ENCODE data around the gene ERC2.

Gene ERC2

DNA sequence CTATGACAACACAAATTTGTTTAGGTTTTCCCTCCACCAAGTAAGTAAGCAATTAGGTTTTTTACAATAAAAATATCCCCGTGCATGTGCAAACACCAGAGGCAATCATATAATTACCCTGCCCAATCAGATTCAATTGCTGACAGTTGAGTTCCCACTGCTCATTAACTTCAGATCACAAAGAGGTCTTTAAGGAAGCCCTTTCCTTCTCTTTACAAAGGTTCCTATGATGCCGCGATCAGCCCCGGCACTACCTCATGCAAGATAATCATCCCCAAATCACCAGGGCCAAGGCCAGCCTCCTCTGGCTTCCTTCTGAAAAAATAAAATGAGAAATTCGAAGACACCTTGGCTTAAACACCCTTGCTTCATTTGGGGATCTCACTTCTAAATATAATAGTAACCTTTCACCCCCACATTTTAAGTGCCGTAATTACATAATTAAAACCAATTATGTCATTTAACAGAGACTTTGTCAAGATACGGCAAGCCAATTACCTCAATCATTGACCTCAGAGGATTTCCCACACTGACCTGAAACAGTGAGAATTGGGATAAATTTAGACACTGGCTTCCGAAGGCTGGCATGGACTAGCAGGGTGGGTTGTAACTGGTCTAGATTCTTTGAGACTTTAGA is 859.8 kb downstream of the ERC2 start:
- DNase-seq (ENCODE audit: low read depth in 2 of 3, low spot score in 2 of 3) = no peak

DNA sequence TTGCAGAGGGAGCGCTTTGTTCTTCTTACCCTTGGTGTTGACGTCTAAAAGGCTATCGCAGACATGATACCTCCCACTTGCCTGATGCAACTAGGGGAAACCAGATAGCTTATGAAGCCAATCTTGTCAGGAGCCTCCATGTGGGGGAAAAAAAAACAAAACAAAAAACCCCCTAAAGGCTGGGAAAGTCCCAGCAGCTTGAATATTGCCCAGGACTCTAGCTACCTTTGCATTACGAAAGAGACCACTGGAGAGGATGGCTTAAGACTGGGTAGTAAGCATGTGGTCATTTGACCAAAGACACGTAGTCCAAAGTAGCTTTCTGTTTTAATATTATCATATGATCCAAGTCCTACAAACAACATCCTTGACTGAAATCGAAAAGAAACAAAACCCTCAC is 860.4 kb downstream of the ERC2 start:
- no peak for DNase-seq (ENCODE audit: low read depth in 2 of 3, low spot score in 2 of 3)

GRCh38 chr3:55607175-55607574 is 861.1 kb downstream of the ERC2 start:
- DNase-seq (ENCODE audit: low read depth in 2 of 3, low spot score in 2 of 3) = no peak

- DNase-seq (ENCODE audit: low read depth in 2 of 3, low spot score in 2 of 3) = no peak
Measured at GRCh38 chr3:55605443-55606236, 862.6 kb downstream of the ERC2 start.

DNA sequence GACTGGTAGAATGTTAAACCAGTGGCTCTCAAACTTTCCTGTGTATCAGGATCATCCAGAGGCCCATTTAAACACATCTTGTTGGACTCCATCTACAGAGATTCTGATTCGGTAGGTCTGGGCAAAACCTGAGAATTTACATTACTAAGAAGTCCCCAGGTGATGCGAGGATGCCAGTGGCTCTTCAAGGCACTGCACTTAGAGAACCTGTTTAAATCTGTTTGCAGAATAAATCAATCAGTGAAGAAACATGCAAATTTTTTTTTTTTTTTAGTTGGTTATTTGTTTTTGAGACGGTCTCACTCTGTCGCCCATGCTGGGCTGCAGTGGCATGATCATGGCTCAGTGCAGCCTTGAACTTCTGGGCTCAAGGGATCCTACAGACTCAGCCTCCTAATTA is 863.4 kb downstream of the ERC2 start:
- no peak for DNase-seq (ENCODE audit: low read depth in 2 of 3, low spot score in 2 of 3)

DNA sequence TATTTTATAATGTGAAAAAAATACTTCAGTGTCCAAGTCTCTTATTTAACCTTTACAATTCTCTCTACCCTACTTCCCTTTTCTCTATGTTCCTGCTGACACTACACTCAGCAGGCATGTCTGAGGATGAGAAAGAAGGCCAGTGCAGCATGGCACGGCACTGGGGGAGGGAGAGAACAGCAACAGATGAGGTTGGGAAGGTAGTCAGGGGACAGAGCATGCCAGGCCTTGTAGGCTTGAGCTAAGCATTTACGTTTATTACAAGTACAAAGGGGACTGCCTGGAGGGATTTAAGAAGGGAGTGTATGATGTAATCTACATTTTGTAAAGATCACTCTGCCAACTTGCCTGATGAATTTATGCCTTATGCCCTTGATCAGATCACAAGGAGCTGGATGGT is 863.9 kb downstream of the ERC2 start:
- DNase-seq (ENCODE audit: low read depth in 2 of 3, low spot score in 2 of 3) = no peak

- no peak for DNase-seq (ENCODE audit: low read depth in 2 of 3, low spot score in 2 of 3)
Measured at GRCh38 chr3:55601366-55602080, 866.7 kb downstream of the ERC2 start.

DNA sequence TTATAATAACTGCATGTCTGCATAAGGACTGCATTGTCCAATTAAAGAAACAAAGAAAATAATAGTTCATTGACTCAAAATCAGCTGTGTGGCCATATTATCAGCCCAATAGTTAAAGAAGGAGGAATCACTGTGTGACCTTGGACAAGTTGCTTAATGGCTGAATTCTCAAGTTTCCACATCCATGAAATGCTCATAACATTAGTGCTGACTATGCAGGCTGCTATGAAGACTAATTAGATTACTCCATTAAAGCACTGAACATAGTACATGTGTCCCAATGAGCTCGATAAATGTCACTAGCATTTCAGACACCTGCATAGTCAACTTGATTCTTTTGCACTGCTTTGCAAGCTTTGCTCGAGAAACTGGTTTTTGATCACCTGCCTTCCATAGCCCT is 870.0 kb downstream of the ERC2 start:
- no peak for DNase-seq (ENCODE audit: low read depth in 2 of 3, low spot score in 2 of 3)

GRCh38 chr3:55597641-55598040 is 870.6 kb downstream of the ERC2 start:
- no peak for DNase-seq (ENCODE audit: low read depth in 2 of 3, low spot score in 2 of 3)

GRCh38 chr3:55596212-55596611 is 872.1 kb downstream of the ERC2 start:
- no peak for DNase-seq (ENCODE audit: low read depth in 2 of 3, low spot score in 2 of 3)

DNA sequence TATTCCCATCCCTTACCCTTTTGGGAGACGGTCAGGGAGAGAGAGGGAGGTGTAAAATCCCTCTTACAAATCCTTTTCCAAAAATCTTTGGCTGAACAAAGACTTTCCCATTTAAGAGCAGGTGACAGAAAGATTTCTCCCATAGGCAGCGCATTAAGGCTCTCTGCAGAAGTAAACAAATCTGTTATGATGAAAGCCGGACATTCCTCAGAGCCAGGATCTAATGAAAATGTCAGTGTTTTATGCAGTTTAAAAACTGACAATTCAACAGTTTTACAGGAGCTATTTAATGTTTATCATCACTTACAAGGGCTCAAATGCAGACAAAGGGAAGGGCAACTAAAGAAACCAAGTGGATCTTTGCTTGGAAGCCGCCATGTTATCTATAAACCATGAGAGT is 872.8 kb downstream of the ERC2 start:
- no peak for DNase-seq (ENCODE audit: low read depth in 2 of 3, low spot score in 2 of 3)

- DNase-seq (ENCODE audit: low read depth in 2 of 3, low spot score in 2 of 3) = no peak
Measured at GRCh38 chr3:55592572-55592971, 875.7 kb downstream of the ERC2 start.

GRCh38 chr3:55591888-55592287 is 876.4 kb downstream of the ERC2 start:
- no peak for DNase-seq (ENCODE audit: low read depth in 2 of 3, low spot score in 2 of 3)

GRCh38 chr3:55588146-55588765 is 880.0 kb downstream of the ERC2 start:
- no peak for DNase-seq (ENCODE audit: low read depth in 2 of 3, low spot score in 2 of 3)

GRCh38 chr3:55585856-55586255 is 882.4 kb downstream of the ERC2 start:
- DNase-seq (ENCODE audit: low read depth in 2 of 3, low spot score in 2 of 3) = no peak

DNA sequence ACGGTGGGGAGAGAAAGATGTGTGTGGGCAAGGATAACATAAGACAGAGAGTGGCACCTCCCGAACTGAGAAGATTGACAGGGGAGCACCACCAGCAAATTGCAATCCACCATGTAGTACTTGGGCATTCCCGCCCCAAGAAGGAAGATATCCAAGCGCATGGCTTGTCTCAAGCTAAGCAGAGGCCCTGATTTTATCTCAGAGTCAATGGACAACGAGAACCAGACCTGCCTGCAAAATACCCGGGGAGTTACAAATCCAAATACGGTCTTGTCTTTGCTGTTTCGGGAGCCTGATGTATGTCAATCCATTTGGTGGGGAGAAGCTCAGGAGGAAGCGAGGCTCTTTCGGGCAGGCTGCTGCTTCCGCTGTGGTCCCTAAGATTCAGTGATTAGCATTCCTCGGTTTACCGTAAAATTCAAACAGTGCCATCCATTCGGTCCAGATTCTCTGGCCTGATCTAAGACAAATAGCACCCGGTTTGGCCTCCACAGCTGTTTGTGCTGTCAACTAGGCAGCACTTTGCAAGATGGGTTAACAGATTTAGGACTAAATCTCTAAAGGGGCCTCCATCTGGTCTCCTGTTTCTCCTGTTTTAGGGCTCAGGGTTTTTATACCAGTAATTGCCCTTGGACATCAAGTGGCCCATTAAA is 883.4 kb downstream of the ERC2 start:
- no peak for DNase-seq (ENCODE audit: low read depth in 2 of 3, low spot score in 2 of 3)

DNA sequence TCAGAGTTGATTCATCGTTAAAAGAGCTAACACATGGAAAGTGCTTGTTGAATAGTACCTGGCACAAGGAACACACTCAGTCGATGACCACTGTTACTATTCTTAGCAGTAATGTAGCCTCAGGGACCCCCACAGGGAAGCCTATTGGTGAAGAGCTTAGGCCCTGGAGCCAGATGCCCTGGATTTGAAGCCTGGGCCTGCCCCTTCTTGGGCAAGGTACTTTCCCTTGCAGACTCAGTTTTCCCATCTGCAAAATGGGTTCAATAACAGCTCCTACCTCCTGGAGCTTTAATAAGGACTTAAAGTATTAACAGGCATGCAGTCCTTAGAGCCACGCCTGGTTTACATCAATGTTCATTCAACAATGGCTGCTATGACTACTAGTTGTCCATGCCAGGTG is 884.2 kb downstream of the ERC2 start:
- DNase-seq (ENCODE audit: low read depth in 2 of 3, low spot score in 2 of 3) = no peak

- DNase-seq (ENCODE audit: low read depth in 2 of 3, low spot score in 2 of 3) = no peak
Measured at GRCh38 chr3:55583475-55583874, 884.8 kb downstream of the ERC2 start.

DNA sequence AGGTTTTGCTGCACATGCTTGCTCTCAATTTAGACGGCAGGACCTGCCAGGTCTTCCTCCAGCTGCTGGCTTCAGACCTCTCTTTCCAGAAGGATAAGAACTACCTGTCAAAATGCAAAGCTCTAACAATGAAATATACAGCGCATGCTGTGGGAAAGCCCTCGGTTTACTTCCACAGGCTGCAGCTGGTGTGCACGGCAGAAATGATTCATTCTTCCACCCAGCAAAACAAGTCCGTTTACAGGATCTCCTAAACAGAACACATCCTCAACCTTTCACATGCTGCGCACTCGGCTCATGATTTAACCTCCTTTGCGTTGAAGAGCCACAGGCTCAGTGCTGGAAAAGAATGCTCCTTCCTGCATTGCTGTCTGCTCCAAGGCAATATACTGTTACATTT is 888.8 kb downstream of the ERC2 start:
- no peak for DNase-seq (ENCODE audit: low read depth in 2 of 3, low spot score in 2 of 3)

- DNase-seq (ENCODE audit: low read depth in 2 of 3, low spot score in 2 of 3) = no peak
Measured at GRCh38 chr3:55576621-55577388, 891.5 kb downstream of the ERC2 start.

DNA sequence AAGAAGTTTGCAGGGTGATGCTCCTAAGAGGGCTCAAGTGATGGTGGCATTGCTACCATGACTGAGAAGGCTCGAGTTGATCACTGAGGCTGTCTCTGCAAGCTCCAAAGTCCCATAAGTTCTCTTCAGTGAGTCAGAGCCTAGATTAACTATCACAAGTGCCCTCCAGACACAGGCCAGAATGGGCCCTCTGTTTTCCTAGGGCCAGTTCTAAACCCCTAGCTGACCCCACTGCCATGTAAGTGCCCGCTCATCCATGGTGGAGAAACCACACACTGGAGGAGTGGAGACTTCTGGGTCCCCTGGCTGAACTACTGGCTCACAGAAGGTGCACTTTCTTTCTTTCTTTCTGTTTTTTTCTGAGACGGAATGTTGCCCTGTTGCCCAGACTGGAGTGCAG is 893.6 kb downstream of the ERC2 start:
- DNase-seq (ENCODE audit: low read depth in 2 of 3, low spot score in 2 of 3) = no peak

Data from activated CD8-positive, alpha-beta memory T cell treated with anti-CD3 and anti-CD28 coated beads for 48 hours (primary cell).